Transverse colon (tissue), 4 donors: ENCODE measurements around the gene CCNH. TPM values are rescaled to one million over a fixed set of nuclear protein-coding genes. Genes with fewer than 3 reads are reported as not detected.
A peak's percentile ranks its signal among the peaks of the same experiment; 100 is the strongest.

Source experiments
- DNase-seq: peaks from one replicate; pipeline ENCODE4 v3.0.0-alpha.2; 2019
- H3K27ac ChIP-seq, 4 donors: fragments of 200-600 bp; sonication (generic); 2 replicates each; pipeline ENCODE4 v1.5.1; 2016 to 2018; ENCODE audit warnings: inconsistent platforms in 4 of 4
- H3K27me3 ChIP-seq: fragments of 200-600 bp; sonication (generic); 2 replicates; pipeline ENCODE4 v1.5.1; 2017; ENCODE audit warnings: inconsistent platforms
- H3K36me3 ChIP-seq, 4 donors: fragments of 200-600 bp; sonication (generic); 2 replicates each; pipeline ENCODE4 v1.5.1; 2017 to 2019; ENCODE audit warnings: inconsistent platforms in 4 of 4
- H3K4me1 ChIP-seq, 4 donors: fragments of 200-600 bp; sonication (generic); 2 replicates each; pipeline ENCODE4 v1.5.1; 2017 to 2020; ENCODE audit warnings: inconsistent platforms in 4 of 4
- H3K4me3 ChIP-seq, 4 donors: fragments of 200-600 bp; sonication (generic); 1 replicate in 1 of 4; 2 replicates in 3 of 4; pipeline versions ENCODE4 v1.5.1 to v1.6.1; 2017 to 2019; ENCODE audit warnings: inconsistent platforms in 4 of 4
- H3K9me3 ChIP-seq, 2 donors: fragments of 200-600 bp; sonication (generic); 2 replicates each; pipeline ENCODE4 v1.5.1; 2017 to 2019; ENCODE audit warnings: inconsistent platforms in 2 of 2
- CTCF ChIP-seq, 5 experiments: fragments of 200-600 bp in 3 of 5; fragments of 450-650 bp in 2 of 5; sonication (generic) in 3 of 5; IDR thresholded peaks; 1 replicate in 2 of 5; 2 replicates in 3 of 5; pipeline ENCODE4 v1.5.1; 2016 to 2017; ENCODE audit warnings: antibody characterized with exemption in 5 of 5, inconsistent platforms in 3 of 5, mild to moderate bottlenecking in 2 of 5, moderate library complexity in 1 of 5
- EP300 ChIP-seq: sonication (generic); formaldehyde crosslinking; IDR thresholded peaks from one replicate; pipeline ENCODE4 v1.6.1; 2017; ENCODE audit warnings: antibody characterized with exemption, low read depth
- POLR2A ChIP-seq: fragments of 450-650 bp; IDR thresholded peaks from one replicate; pipeline ENCODE4 v1.6.1; 2016; ENCODE audit warnings: antibody characterized with exemption, mild to moderate bottlenecking, moderate library complexity
- POLR2AphosphoS5 ChIP-seq, 3 donors: sonication (generic); formaldehyde crosslinking; IDR thresholded peaks; one replicate each; pipeline ENCODE4 v1.6.1; 2016; ENCODE audit warnings: antibody characterized with exemption in 3 of 3
- WGBS, 2 donors: methylation state at CpG; one replicate each; pipeline ENCODE4 v1.1.5; 2018; ENCODE audit warnings: low coverage in 1 of 2; 5-methylcytosine and 5-hydroxymethylcytosine counted together
- in situ Hi-C, 4 donors: fragments of 200-750 bp; cut with MboI; loops; one replicate each; pipeline versions ENCODE4 v1.15.0 to v1.15.1; 2017; ENCODE audit warnings: low sequenced_read_pairs in 3 of 4, low pct_ligation_motif_present in 1 of 4, low pct_unique_long_range_greater_than_20kb in 1 of 4
- intact Hi-C: fragments of 100-400 bp; cut with DNase I; formaldehyde crosslinking; loops from one replicate; pipeline ENCODE4 v1.15.1; 2023; ENCODE audit warnings: low total_unique reads
- total RNA-seq, 4 donors: library from RNA; depleted of rRNA; stranded (reverse); fragments of >200 nt; gene quantifications; one replicate each; pipeline ENCODE4 v1.1.0, GENCODE V29; 2016

CCNH gene
- total RNA-seq, 4 donors from 2014 or later: 23.9 to 163 (median 68.3) TPM

GRCh38 chr5:87401626-87402025 is 11.1 kb downstream of the CCNH start:
- no peak for DNase-seq
- in situ Hi-C loops (loop anchor here in 3 of 4 donors (25.0 kb wide), 3 partner anchors 339 to 1286 kb away; partner anchors contain the start of gene COX7C (in 1 of the 3)), intact Hi-C loops (no loop called here)
- Histone ChIP-seq H3K36me3 (peaks cover 0 to 60% (median 19%) of the 10 kb centered on the region in 4 donors), H3K27me3 (no peaks in the 10 kb centered on the region), H3K4me3 (no peak overlapping the region), H3K9me3 (no peaks in the 10 kb centered on the region), H3K4me1 (peaks cover 0 to 10% (median 0%) of the 10 kb centered on the region in 4 donors), H3K27ac (no peak overlapping the region)
- TF ChIP-seq POLR2A (no peak), CTCF (IDR thresholded peaks at IDR 0.05) (no peak), EP300 (no peak), POLR2AphosphoS5 (IDR thresholded peaks at IDR 0.05) (no peak)

GRCh38 chr5:87400305-87400899 is 12.3 kb downstream of the CCNH start:
- peaks cover 0 to 62% (median 18%) of the 10 kb centered on the region in 4 donors for H3K36me3 ChIP-seq
- H3K9me3 ChIP-seq: no peaks in the 10 kb centered on the region
- WGBS, 2 donors: 55 to 63% methylated on average over 4 of the region's 4 CpGs
- no peak overlapping the region for H3K4me3 ChIP-seq
- no peaks in the 10 kb centered on the region for H3K27me3 ChIP-seq
- intact Hi-C loops (no loop called here), in situ Hi-C loops (loop anchor here in 3 of 4 donors (25.0 kb wide), 3 partner anchors 338 to 1287 kb away; partner anchors contain the start of gene COX7C (in 1 of the 3))
- peak overlapping the region in 1 of 4 donors; percentile 8 for H3K27ac ChIP-seq
- peaks cover 0 to 10% (median 0%) of the 10 kb centered on the region in 4 donors for H3K4me1 ChIP-seq
- no peak for DNase-seq
- TF ChIP-seq EP300 (no peak), CTCF (IDR thresholded peaks at IDR 0.05) (peak; percentile 53 to 77 (median 69))

GRCh38 chr5:87399720-87400119 is 13.0 kb downstream of the CCNH start:
- Histone ChIP-seq H3K4me1 (peaks cover 0 to 10% (median 0%) of the 10 kb centered on the region in 4 donors), H3K36me3 (peaks cover 0 to 65% (median 18%) of the 10 kb centered on the region in 4 donors), H3K27me3 (no peaks in the 10 kb centered on the region), H3K9me3 (no peaks in the 10 kb centered on the region), H3K27ac (peak overlapping the region in 2 of 4 donors; percentile 7 to 8), H3K4me3 (no peak overlapping the region)
- TF ChIP-seq POLR2AphosphoS5 (IDR thresholded peaks at IDR 0.05): no peak
- TF ChIP-seq EP300: no peak
- TF ChIP-seq CTCF (IDR thresholded peaks at IDR 0.05): no peak
- TF ChIP-seq POLR2A: no peak
- 61 to 66% methylated on average over 2 of the region's 2 CpGs for WGBS, 2 donors
- intact Hi-C loops: no loop called here
- in situ Hi-C loops: loop anchor here in 3 of 4 donors (25.0 kb wide), 4 partner anchors 137 to 1288 kb away; partner anchors contain the start of genes COX7C (in 1 of the 3) and RASA1 (in 1 of the 3)
- DNase-seq: no peak

- WGBS, 2 donors: 79 to 90% methylated on average over 4 to 5 of the region's 5 CpGs
- TF ChIP-seq POLR2AphosphoS5 (IDR thresholded peaks at IDR 0.05): no peak
- TF ChIP-seq EP300: no peak
- intact Hi-C loops: no loop called here
- in situ Hi-C loops: loop anchor here in 1 of 4 donors (25.0 kb wide), 2 partner anchors 137 to 337 kb away; partner anchors contain the start of gene RASA1
- Histone ChIP-seq H3K4me1 (peaks cover 0 to 10% (median 0%) of the 10 kb centered on the region in 4 donors), H3K4me3 (no peak overlapping the region), H3K36me3 (peaks cover 0 to 69% (median 20%) of the 10 kb centered on the region in 4 donors), H3K27me3 (no peaks in the 10 kb centered on the region), H3K9me3 (no peaks in the 10 kb centered on the region), H3K27ac (peak overlapping the region in 1 of 4 donors; percentile 7)
- no peak for DNase-seq
Observed at GRCh38 chr5:87398981-87399614, 13.6 kb downstream of the CCNH start.
